ENCODE data around the gene FOXO6. TPM values are rescaled to one million over a fixed set of nuclear protein-coding genes. Genes with fewer than 3 reads are reported as not detected.

FOXO6 gene
- total and polyA plus RNA-seq, 10 of the 15 experiments (the other 5 are each of a cell fraction or from before 2014, with no cell fraction given), result 0.37 TPM; not detected in 9

DNA sequence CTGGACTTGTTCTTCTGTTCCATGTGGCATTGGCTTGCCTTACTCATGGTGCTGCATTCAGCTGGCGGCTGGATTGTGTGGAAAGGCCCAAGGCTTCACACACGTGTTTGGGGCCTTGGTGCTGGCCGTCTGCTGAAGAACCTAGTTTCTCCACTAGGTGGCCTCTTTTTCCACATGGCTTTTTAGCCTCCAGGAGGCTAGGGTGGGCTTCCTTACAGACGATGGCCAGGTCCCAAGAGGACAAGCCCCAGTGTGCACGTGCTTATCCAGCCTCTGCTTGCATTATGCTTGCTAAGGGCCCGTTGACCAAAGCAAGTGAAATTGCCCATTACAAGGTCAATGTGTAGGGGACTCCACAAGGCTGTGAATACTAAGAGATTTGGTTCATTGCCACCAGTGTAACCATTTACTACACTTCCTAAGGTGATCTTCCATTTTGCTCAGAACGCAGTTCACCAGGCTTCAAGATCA lies 47.5 kb upstream of the FOXO6 start (continued):
- TF ChIP-seq, protein P1, sequence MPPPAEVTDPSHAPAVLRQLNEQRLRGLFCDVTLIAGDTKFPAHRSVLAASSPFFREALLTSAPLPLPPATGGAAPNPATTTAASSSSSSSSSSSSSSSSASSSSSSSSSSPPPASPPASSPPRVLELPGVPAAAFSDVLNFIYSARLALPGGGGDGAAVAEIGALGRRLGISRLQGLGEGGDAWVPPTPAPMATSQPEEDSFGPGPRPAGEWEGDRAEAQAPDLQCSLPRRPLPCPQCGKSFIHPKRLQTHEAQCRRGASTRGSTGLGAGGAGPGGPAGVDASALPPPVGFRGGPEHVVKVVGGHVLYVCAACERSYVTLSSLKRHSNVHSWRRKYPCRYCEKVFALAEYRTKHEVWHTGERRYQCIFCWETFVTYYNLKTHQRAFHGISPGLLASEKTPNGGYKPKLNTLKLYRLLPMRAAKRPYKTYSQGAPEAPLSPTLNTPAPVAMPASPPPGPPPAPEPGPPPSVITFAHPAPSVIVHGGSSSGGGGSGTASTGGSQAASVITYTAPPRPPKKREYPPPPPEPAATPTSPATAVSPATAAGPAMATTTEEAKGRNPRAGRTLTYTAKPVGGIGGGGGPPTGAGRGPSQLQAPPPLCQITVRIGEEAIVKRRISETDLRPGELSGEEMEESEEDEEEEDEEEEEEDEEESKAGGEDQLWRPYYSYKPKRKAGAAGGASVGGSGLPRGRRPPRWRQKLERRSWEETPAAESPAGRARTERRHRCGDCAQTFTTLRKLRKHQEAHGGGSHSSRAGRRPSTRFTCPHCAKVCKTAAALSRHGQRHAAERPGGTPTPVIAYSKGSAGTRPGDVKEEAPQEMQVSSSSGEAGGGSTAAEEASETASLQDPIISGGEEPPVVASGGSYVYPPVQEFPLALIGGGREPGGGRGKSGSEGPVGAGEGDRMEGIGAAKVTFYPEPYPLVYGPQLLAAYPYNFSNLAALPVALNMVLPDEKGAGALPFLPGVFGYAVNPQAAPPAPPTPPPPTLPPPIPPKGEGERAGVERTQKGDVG (CRISPR knock-in tag; IDR thresholded peaks at IDR 0.05), result no peak
- peak; percentile 36; the same call in 1 of the 2 replicates for TF ChIP-seq RAD21 (IDR thresholded peaks at IDR 0.05; ENCODE audit: insufficient read depth, low read depth, low read length)
- no peak for TF ChIP-seq SRF (IDR thresholded peaks at IDR 0.05; ENCODE audit: low read depth in 2 of 2, low read length in 2 of 2)
- no peak for TF ChIP-seq BHLHE40 (IDR thresholded peaks at IDR 0.05; ENCODE audit: borderline replicate concordance in 1 of 2, low read depth in 2 of 2, low read length in 1 of 2)

DNA sequence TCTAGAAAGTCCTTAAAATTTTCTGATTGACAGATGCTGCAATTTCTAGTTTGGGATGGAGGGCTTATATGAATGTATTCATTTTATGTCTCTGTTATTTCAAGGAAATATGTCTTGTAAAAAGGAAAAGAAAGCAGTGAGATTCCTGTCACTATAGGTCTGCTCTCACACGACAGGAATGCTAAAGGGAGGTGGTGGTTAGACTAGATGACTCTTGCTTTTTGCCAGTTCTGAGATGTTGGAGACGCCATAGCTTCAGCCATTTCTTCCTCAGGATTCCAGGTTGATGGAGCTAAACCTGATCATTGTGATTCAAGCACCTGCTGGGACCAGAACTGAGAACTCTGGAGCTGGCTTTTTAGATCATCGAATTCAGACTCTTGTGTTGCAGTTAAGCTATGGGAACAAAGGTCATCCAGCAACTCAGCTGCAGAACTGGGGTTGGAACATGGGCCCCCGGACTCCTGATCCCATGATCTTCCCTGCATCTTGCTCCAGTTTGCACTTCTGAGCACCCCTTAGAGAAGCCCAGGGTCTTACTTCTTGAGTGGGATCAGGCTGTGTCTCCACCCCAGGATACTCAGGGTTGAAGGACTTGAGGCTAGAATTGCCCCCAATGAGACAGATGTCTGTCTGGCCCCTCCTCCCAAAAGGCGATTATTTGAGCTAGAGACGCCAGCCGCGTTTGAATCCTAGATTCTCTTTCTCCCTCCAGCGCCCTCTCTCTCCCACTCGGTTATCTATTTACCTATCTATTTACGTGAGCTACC lies 46.7 kb upstream of the FOXO6 start:
- no TSS peak for BruUV-seq (replicated peaks)
- SMC1A ChIA-PET (ENCODE audit: uncharacterized antibody, unreplicated experiment), result interaction anchor here (0.8 to 1.8 kb wide), 5 partner anchors 9 to 103 kb away, joined by 3 to 6 read pairs (median 3); no protein-coding TSS in a partner anchor
- Histone ChIP-seq H3K27me3 (replicated peaks in 1 of 2; ENCODE audit: control insufficient read depth in 2 of 2, insufficient read depth in 2 of 2, low read length in 1 of 2) (no peaks in the 10 kb centered on the region; a peak in 2 of 4 replicates), H3K4me2 (ENCODE audit: control insufficient read depth, insufficient read depth) (no peak overlapping the region), H3K4me3 (no peak overlapping the region), H3K9me3 (replicated peaks; ENCODE audit: control insufficient read depth, insufficient read depth, low read length) (no peaks in the 10 kb centered on the region), H2AFZ (ENCODE audit: control insufficient read depth, low read depth, low read length) (no peak overlapping the region), H3K27ac (ENCODE audit: control insufficient read depth, insufficient read depth) (no peak overlapping the region), H3K4me1 (ENCODE audit: control insufficient read depth, insufficient read depth, low read length) (no peaks in the 10 kb centered on the region), H4K20me1 (ENCODE audit: control insufficient read depth, insufficient read depth) (no peaks in the 10 kb centered on the region), H3K36me3 (ENCODE audit: control insufficient read depth in 2 of 2, insufficient read depth in 2 of 2, low read length in 1 of 2) (no peaks in the 10 kb centered on the region), H3K9ac (ENCODE audit: control insufficient read depth, insufficient read depth, low read length) (no peak overlapping the region), H3K79me2 (ENCODE audit: control insufficient read depth, insufficient read depth, low read length) (no peaks in the 10 kb centered on the region)
- RAD21 ChIA-PET (ENCODE audit: unreplicated experiment), result interaction anchor here (0.9 to 1.7 kb wide), 3 partner anchors 10 to 103 kb away, joined by 3 to 7 read pairs (median 3); no protein-coding TSS in a partner anchor
- intact Hi-C loops (cut with micrococcal nuclease; ENCODE audit: unreplicated experiment), result no loop called here
- POLR2A ChIA-PET, result no interaction called here
- CTCF ChIA-PET, result interaction anchor here (0.6 to 12.7 kb wide), 12 partner anchors 8 to 162 kb away, joined by 3 to 261 read pairs (median 4); no protein-coding TSS in a partner anchor
- no peak for FAIRE-seq
- no peak for DNase-seq (ENCODE audit: low read depth, low spot score)
- ATAC-seq, result no peak
- in situ Hi-C loops (cut with MboI), result no loop called here
- WGBS (ENCODE audit: insufficient coverage, insufficient replicate concordance, low lambda C conversion rate, missing lambda C conversion rate), result 23% methylated on average over 11 of the region's 11 CpGs
- TF ChIP-seq DPF2 (IDR thresholded peaks at IDR 0.05), result no peak
- TF ChIP-seq SREBF2 (IDR thresholded peaks at IDR 0.05; ENCODE audit: low read length), result no peak
- TF ChIP-seq SMAD1 (IDR thresholded peaks at IDR 0.05; ENCODE audit: low read depth, partially characterized antibody), result no peak
- TF ChIP-seq TAF1 (IDR thresholded peaks at IDR 0.05; ENCODE audit: borderline replicate concordance, low read depth, low read length), result no peak
- no peak for TF ChIP-seq SIX5 (IDR thresholded peaks at IDR 0.05; ENCODE audit: low read depth, low read length, severe bottlenecking)
- TF ChIP-seq, protein P2, sequence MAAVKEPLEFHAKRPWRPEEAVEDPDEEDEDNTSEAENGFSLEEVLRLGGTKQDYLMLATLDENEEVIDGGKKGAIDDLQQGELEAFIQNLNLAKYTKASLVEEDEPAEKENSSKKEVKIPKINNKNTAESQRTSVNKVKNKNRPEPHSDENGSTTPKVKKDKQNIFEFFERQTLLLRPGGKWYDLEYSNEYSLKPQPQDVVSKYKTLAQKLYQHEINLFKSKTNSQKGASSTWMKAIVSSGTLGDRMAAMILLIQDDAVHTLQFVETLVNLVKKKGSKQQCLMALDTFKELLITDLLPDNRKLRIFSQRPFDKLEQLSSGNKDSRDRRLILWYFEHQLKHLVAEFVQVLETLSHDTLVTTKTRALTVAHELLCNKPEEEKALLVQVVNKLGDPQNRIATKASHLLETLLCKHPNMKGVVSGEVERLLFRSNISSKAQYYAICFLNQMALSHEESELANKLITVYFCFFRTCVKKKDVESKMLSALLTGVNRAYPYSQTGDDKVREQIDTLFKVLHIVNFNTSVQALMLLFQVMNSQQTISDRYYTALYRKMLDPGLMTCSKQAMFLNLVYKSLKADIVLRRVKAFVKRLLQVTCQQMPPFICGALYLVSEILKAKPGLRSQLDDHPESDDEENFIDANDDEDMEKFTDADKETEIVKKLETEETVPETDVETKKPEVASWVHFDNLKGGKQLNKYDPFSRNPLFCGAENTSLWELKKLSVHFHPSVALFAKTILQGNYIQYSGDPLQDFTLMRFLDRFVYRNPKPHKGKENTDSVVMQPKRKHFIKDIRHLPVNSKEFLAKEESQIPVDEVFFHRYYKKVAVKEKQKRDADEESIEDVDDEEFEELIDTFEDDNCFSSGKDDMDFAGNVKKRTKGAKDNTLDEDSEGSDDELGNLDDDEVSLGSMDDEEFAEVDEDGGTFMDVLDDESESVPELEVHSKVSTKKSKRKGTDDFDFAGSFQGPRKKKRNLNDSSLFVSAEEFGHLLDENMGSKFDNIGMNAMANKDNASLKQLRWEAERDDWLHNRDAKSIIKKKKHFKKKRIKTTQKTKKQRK (IDR thresholded peaks at IDR 0.05; ENCODE audit: low read depth, low read length), result no peak
- TF ChIP-seq, protein P3, sequence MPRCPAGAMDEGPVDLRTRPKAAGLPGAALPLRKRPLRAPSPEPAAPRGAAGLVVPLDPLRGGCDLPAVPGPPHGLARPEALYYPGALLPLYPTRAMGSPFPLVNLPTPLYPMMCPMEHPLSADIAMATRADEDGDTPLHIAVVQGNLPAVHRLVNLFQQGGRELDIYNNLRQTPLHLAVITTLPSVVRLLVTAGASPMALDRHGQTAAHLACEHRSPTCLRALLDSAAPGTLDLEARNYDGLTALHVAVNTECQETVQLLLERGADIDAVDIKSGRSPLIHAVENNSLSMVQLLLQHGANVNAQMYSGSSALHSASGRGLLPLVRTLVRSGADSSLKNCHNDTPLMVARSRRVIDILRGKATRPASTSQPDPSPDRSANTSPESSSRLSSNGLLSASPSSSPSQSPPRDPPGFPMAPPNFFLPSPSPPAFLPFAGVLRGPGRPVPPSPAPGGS (IDR thresholded peaks at IDR 0.05; ENCODE audit: borderline replicate concordance, insufficient read depth, low read depth, low read length, poor library complexity, severe bottlenecking), result no peak
- TF ChIP-seq ASH2L (IDR thresholded peaks at IDR 0.05; ENCODE audit: borderline replicate concordance, low read depth), result no peak
